Measurements from ENCODE around the gene CTNNA1.

- TF ChIP-seq CTCF (IDR thresholded peaks at IDR 0.05; ENCODE audit: low read depth, low read length) (no peak), POLR2A (IDR thresholded peaks at IDR 0.05; ENCODE audit: extremely low read depth, insufficient read length) (no peak), MAX (IDR thresholded peaks at IDR 0.05; ENCODE audit: low read depth, low read length) (no peak)
These were observed 171.9 kb downstream of the CTNNA1 start for GRCh38 chr5:138925090-138925635.

Data from NB4 (cell line).